Muscle layer of duodenum (tissue), 2 donors: ENCODE results near the gene CYP1A1.

Source experiments
- H3K27ac ChIP-seq: one replicate; pipeline ENCODE4 v1.7.0; 2013; ENCODE audit warnings: mild to moderate bottlenecking, low read length
- H3K27me3 ChIP-seq: one replicate; pipeline ENCODE4 v1.7.0; 2013; ENCODE audit warnings: low read depth, mild to moderate bottlenecking, control low read depth, low read length
- H3K36me3 ChIP-seq, 2 donors: one replicate each; pipeline ENCODE4 v1.7.0; 2013; ENCODE audit warnings: low read length in 2 of 2, control low read depth in 1 of 2, mild to moderate bottlenecking in 1 of 2; ENCODE audit not compliant: insufficient read depth in 2 of 2, control insufficient read depth in 1 of 2
- H3K4me1 ChIP-seq, 2 donors: one replicate each; pipeline ENCODE4 v1.7.0; 2013; ENCODE audit warnings: low read length in 2 of 2, mild to moderate bottlenecking in 2 of 2, control low read depth in 1 of 2, moderate library complexity in 1 of 2; ENCODE audit not compliant: insufficient read depth in 2 of 2, control insufficient read depth in 1 of 2
- H3K4me3 ChIP-seq, 2 donors: one replicate each; pipeline ENCODE4 v1.7.0; 2013; ENCODE audit warnings: low read length in 2 of 2, low read depth in 1 of 2, mild to moderate bottlenecking in 1 of 2
- H3K9me3 ChIP-seq, 2 donors: one replicate each; pipeline ENCODE4 v1.7.0; 2013; ENCODE audit warnings: low read length in 2 of 2, control low read depth in 1 of 2, mild to moderate bottlenecking in 1 of 2; ENCODE audit not compliant: control insufficient read depth in 1 of 2
- donor health status: healthy.

Gene CYP1A1

DNA sequence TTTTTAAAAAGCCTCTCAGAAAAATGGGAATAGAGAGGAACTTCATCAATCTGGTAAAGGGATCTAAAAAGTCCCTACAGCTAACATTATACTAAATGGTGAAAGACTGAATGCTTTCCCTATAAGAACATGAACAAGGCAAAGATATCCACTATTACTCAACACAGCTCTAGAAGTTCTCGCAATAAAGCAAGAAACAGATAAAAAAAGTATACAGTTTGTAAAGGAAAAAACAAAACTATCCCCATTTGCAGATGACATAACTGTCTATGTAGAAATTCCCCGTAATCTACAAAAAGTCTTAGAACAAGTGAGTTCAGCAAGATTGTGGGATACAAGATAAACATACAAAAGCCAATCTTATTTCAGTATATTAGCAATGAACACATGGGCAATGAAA, 44.9 kb downstream of the CYP1A1 start:
- Histone ChIP-seq H3K4me3 (no peak overlapping the region), H3K36me3 (peaks cover 0 to 10% of the 10 kb centered on the region in 2 donors), H3K27ac (no peak overlapping the region), H3K4me1 (no peaks in the 10 kb centered on the region), H3K9me3 (no peaks in the 10 kb centered on the region), H3K27me3 (no peaks in the 10 kb centered on the region)

DNA sequence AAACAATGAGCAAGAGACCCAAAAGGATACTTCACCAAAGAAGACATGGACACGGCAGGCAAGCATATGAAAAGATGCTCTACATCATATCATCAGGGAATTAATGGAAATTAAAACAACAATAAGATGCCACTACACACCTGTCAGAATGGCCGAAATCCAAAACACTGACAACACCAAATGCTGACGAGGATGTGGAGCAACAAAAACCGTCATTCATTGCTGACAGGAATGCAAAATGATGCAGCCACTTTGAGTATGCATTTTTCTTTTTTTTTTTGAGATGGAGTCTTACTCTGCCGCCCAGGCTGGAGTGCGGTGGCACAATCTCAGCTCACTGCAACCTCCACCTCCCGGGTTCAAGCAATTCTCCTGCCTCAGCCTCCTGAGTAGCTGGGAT, 48.5 kb downstream of the CYP1A1 start:
- Histone ChIP-seq H3K4me1 (no peaks in the 10 kb centered on the region), H3K36me3 (peaks cover 13 to 19% of the 10 kb centered on the region in 2 donors), H3K9me3 (no peaks in the 10 kb centered on the region), H3K27ac (no peak overlapping the region), H3K27me3 (no peaks in the 10 kb centered on the region), H3K4me3 (no peak overlapping the region)

DNA sequence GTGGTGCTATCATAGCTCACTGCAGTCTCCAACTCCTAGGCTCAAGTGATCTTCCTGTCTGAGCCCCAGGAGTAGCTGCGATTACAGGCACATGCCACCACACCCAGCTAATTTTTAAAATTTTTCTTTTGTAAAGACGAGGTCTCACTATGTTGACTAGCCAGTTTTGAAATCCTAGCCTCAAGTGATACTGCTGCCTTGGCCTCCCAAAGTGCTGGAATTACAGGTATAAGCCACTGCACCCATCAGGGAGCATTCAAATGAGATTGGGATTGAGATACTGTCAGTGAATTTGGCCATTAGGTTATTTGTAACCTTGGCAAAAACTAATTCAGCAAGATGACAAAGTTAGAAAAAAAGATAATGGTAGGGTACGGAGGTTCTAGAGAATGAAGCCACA, 51.2 kb downstream of the CYP1A1 start:
- H3K27ac ChIP-seq = no peak overlapping the region
- no peaks in the 10 kb centered on the region for H3K27me3 ChIP-seq
- H3K36me3 ChIP-seq = peaks cover 24 to 34% of the 10 kb centered on the region in 2 donors
- no peaks in the 10 kb centered on the region for H3K4me1 ChIP-seq
- H3K9me3 ChIP-seq = no peaks in the 10 kb centered on the region
- no peak overlapping the region for H3K4me3 ChIP-seq

DNA sequence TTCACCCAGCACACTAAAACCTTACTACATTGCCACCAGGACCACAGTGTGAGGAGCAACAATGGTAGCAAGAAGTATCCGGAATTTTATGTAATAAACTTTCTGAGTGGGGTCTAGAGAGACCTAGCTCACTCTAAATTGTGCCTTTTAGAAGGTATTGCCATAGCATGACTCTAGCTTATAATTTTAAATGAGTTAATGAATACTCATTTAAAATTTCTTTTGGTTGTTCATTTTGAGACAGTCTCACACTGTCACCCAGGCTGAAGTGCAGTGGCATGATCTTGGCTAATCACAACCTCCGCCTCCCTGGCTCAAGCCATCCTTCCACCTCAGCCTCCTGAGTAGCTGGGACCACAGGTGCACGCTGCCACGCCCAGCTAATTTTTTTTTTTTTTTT, 55.7 kb downstream of the CYP1A1 start:
- Histone ChIP-seq H3K4me1 (peaks cover 0 to 4% of the 10 kb centered on the region in 2 donors), H3K9me3 (no peaks in the 10 kb centered on the region), H3K36me3 (peaks cover 26 to 31% of the 10 kb centered on the region in 2 donors), H3K27me3 (no peaks in the 10 kb centered on the region), H3K4me3 (no peak overlapping the region), H3K27ac (no peak overlapping the region)
